HG02798 (cell line): Measurements from ENCODE around the gene DCAF6.

Experiments
- ATAC-seq: cut with Tn5 transposase; IDR thresholded peaks from one replicate; pipeline ENCODE4 v1.9.1; 2021; ENCODE audit warnings: mild to moderate bottlenecking; ENCODE audit not compliant: unreplicated experiment, poor library complexity

DCAF6 gene

DNA sequence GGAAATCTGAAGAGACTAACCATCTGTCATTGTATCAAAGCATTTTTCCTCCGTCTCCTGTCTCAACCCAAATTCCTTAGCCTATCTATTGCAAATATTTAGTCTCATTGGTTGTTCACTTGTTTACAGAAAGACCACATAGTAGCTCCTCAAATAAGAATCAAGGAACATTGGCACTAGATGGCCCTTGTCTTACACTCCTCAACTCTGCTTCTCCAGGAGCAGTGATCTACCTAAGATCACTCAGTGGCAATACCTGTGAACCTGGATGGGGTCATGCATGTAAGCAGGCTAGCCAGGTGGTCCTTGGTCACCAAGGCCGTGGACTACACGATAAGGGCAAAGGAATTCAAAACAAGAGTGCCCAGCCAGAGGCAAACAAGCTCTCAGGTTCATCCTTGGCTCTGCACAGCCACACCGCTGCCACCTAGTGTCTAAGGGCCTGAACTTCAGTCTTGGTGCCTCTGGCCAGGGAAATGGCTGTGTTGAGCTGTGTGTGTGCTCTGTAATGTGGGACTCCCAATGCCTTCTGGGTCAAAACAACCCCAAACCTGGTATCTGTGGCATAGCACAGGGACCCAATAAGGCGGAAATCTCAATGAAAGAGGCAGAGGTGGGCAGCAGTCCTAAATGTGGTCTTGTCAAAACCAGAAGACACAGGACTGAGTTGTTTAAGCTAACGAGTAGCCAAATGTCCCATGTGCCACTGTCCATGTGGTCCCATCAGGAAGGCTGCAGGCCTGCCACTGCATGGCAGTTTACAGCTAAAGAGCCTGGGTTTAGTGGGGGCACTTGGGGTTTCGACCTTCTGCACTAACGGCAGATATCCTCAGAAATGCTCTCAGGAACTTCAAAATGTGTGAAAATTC lies 145.8 kb downstream of the DCAF6 start:
- peak; percentile 86 for ATAC-seq

DNA sequence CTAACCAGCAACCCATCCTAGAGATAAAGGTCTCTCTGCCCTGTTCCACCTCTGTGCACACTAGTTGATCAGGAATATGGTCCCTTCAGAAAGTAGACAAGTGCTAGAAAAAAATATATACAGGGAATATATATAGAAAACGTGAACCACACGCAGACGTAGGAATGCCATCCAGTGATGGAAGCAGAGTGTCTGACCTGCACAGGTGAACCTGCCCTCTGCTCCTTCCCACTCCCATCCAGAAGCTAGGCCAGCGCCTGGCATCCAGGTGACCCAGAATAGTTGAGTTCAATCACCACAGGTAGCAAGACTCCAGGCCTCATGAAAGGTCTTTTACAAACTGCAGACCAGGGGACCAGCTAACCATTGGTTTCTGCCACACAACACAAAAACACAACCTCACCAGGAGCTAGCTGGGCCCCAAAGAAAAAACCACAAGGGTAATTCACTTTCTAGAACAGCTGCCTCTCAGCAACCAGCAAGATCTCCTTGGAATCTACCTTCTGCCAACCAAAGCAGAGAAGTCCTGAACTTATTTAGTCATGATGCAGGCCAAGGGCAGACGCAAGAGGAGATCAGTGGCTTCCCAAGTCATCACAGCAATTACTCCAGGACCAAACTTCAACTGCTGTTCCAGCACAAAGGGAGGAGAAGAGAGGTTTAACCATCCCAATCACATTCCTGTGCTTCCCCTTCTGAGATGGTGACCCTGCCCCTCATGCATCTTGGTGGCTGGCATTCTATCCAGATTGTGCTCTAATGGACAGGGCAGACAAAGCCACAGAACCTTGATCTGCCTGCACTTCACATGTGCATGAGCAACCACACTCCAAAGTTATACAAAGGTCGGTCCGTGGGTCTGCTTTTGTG lies 147.2 kb downstream of the DCAF6 start:
- ATAC-seq, result no peak

GRCh38 chr1:168084396-168085231 lies 148.1 kb downstream of the DCAF6 start:
- peak; percentile 44 for ATAC-seq

DNA sequence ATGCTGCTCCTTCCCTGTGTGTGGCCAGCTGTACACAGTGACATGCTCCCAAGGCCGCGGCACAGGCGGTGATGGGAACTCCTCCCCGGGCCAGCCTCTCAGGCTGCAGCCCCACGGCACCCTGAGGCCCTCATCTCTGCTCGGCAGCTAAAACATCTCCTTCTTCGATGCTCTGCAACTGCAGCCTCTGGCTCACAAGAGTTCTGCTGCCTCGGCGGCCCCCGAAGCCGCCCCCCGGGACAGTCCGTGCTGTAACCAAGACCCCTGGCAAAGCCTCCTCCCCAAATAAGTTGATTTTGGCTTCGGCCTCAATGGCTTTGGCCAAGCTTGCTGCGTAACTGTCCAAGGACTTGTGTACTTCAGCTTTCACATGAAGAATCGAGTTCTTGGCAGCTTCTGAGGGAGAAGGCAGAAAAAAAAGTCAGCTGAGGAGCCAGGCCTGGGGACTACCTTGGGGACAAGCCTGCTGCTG lies 149.0 kb downstream of the DCAF6 start:
- no peak for ATAC-seq

DNA sequence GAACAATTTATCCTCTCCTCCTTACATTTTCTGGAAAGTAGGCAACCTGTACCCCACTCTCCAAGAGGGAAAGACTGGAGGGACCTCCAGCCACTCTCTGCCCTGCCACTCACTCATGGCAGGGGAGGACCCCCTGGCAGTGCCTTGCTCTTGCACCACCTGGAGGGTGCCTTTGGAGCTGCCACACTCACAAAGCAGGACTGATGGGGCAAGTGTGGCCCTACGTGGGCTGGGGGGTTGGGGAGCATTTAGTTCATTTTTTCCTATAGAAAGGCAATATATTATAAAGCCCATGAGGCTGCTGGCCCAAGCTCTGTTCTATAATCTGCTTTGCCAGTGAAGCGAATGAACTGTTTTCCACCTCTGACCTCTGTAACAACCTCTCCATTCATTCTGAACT lies 150.0 kb downstream of the DCAF6 start:
- ATAC-seq, result no peak

- no peak for ATAC-seq
These were observed 151.2 kb downstream of the DCAF6 start for GRCh38 chr1:168087696-168088095.

GRCh38 chr1:168088511-168089325 lies 152.2 kb downstream of the DCAF6 start:
- no peak for ATAC-seq

GRCh38 chr1:168089326-168089978 lies 153.0 kb downstream of the DCAF6 start:
- no peak for ATAC-seq

- no peak for ATAC-seq
These were observed 153.5 kb downstream of the DCAF6 start for GRCh38 chr1:168089979-168090337.

- ATAC-seq, result no peak
These were observed 153.9 kb downstream of the DCAF6 start for GRCh38 chr1:168090395-168090794.

DNA sequence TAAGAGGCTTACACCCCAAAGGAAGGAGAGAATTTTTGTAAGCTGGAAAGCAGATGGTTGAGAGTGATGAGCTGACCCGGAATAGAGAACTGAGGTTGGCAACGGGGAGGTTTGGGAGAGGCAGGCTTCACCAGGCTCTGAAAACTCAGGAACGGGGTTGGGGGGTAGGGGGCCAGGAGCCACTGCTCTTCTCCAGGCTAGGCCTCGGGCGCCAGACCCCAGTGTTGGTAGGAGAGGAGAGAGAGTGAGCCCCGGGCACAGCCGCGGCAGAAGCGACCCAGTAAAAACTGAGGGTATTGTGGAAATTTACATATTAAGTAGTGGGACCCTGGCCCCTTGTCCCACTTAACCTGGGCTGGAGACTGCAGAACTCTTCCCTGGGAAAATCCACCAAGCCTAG lies 154.6 kb downstream of the DCAF6 start:
- ATAC-seq, result no peak

DNA sequence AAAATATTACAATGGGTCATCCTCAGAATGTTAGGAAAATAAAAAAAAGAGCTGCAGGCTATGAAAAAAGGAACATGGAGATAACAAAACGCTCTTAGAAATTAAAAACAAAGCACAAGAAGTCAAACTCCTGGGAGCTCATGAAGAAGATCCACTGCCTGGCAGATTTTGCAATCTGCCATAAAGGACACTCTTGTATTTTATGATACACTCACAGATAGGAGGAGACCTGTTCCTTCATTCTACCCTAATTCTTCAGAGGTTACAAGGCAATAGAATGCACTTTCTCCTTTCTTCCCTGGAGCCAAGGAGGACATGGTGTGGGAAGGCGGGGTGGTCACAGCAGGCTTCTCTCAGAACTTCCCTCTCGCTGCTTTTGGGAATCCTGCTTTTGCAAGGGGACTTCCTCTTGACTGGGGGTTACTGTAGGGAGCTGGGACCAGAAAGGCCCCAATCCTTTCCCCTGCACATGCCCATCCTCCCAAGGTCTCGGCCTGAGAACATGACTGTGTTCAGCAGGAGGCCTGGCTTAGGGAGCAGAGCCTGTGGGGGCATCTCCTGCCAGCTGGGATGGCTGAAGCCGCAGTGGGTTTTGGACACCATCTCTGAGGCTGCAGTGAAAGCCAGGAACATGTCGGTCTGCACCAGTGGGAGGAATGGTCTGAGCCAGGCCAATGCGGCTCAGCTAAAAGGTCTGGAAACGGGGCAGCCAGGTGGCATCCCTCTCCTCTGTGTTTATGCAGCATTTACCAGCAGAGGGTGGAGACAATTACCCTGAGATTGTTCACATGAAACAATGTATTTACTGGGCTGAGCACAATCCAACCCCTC lies 155.5 kb downstream of the DCAF6 start:
- ATAC-seq, result no peak

DNA sequence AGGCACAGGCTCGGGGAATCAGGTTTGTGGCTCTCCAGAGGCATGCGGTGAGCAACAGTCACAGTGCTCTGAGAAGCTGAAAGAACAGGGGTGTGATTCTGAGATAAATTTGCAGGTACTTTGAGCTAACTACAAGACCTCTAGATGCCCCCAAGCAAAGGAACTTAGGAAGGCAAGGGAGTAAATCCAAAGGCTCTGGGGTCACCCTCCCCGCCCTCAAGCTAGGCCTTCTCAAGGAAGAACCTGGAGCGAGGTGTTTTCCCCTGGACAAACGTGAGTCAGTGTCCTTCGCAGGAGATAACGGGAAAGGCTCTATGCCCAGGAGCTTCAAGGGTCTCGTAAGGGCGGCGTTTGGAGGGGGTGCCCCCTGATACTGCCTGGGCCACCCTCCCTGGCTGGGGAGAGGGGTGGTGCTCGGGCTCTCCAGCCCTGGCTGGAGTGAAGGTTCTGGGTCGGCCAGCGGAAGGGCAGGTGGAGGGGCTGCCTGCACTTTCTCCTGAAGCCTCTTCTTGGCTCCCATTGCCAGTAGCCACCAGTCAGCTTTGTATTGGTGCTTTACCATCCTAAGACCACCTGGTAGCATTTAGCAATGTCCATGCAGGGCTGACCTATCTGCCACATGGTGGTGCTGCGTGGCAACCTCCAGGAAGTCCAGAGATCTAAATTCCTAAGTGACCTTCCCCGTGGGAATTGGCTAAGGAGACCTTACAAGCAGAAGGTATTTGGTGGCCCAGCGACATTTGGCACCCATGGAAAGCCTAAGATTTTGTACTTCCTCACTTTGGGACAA lies 156.3 kb downstream of the DCAF6 start:
- ATAC-seq, result no peak

GRCh38 chr1:168093616-168094015 lies 157.1 kb downstream of the DCAF6 start:
- no peak for ATAC-seq

DNA sequence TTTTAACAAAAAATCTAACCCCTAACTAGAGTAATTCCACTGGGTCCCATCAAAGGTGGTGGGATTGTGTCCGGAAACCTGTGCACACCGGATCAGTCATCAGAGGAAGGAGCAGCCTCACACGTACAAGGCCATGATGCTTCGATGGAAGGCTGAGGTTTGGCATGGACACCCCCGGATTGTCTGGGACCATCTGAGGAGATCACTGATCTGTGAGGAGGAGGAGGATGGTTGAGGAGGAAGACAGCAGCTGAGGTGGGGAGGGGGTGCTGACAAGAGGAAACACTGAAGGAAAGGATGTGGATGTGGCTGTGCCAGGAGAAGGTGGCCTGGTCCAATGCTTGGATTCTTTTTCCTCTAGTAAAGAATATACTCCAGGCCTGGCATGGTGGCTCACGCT lies 159.0 kb downstream of the DCAF6 start:
- no peak for ATAC-seq

DNA sequence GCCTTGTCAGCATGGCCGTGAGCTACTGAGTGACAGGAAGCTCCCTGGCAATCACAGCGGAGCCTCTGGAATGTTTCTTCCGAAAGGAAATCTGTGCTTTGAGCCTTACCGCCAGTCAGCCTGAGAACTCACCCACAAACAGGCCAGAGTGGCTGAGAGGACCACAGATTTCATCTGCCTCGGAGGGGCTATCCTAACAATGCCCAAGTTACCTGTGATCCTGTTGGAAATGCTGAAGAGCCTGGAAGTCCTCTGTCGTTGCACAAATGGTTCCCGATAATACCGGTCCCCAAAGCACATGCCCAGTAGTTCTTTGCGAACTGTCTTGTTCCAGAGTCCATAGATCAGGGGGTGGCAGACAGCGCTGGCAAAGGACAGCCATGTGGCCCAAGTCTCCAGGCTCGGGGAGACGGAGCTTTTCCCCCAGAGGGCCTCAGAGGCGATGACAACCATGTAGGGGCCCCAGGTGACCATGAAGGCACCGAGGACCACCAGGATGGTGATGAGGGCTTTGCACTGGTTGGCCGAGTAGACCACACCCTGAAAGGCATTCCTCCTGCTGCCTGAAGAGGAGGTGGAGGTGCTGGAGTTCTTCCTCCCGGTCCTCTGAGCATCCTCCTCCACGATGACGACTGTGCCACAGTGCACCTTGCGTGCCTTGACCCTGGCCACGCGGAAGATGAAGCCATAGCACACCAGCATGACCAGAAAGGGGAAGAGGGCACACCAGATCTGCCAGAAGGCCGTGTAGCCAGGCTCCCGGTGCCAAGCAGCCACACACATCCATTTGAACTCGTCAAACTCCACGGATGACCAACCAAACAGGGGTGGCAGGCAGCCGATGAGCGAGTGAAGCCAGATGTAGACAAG lies 160.0 kb downstream of the DCAF6 start:
- no peak for ATAC-seq
